Hepatocyte (in vitro differentiated cells): ENCODE results near the gene CAD. TPM values are rescaled to one million over a fixed set of nuclear protein-coding genes. Genes with fewer than 3 reads are reported as not detected.
"Not testable (repeated sequence)": the region's sequence is repeated elsewhere in the genome, so short reads cannot be mapped to it uniquely, and the experiment has no call there.

Source experiments
- DNase-seq: peaks from one replicate; pipeline ENCODE4 v3.0.0-alpha.2; 2016; ENCODE audit warnings: low spot score
- H2AFZ ChIP-seq: fragments of 200-600 bp; sonication (generic); 2 replicates; pipeline ENCODE4 v1.6.0; 2016; ENCODE audit warnings: antibody characterized with exemption, mild to moderate bottlenecking
- H3K27ac ChIP-seq: fragments of 200-600 bp; sonication (generic); 2 replicates; pipeline ENCODE4 v1.5.1; 2016; ENCODE audit warnings: mild to moderate bottlenecking
- H3K27me3 ChIP-seq: fragments of 200-600 bp; sonication (generic); 2 replicates; pipeline ENCODE4 v1.6.1; 2016
- H3K36me3 ChIP-seq: fragments of 200-600 bp; sonication (generic); replicated peaks from 2 replicates; pipeline ENCODE4 v1.5.1; 2016; ENCODE audit warnings: low read depth; ENCODE audit not compliant: insufficient read depth
- H3K4me1 ChIP-seq: fragments of 200-600 bp; sonication (generic); 2 replicates; pipeline ENCODE4 v1.5.1; 2016; ENCODE audit warnings: mild to moderate bottlenecking, moderate library complexity; ENCODE audit not compliant: insufficient read depth
- H3K4me2 ChIP-seq: fragments of 200-600 bp; sonication (generic); 2 replicates; pipeline ENCODE4 v1.6.0; 2016
- H3K4me3 ChIP-seq: fragments of 200-600 bp; sonication (generic); 2 replicates; pipeline ENCODE4 v1.5.1; 2016; ENCODE audit warnings: mild to moderate bottlenecking
- H3K79me2 ChIP-seq: fragments of 200-600 bp; sonication (generic); 2 replicates; pipeline ENCODE4 v1.6.0; 2017; ENCODE audit warnings: mild to moderate bottlenecking
- H3K9me2 ChIP-seq: fragments of 200-600 bp; sonication (generic); replicated peaks from 2 replicates; pipeline ENCODE4 v1.6.0; 2017; ENCODE audit warnings: mild to moderate bottlenecking; ENCODE audit not compliant: insufficient read depth
- H3K9me3 ChIP-seq: fragments of 200-600 bp; sonication (generic); 2 replicates; pipeline ENCODE4 v1.5.1; 2016; ENCODE audit warnings: low read depth, mild to moderate bottlenecking
- H4K20me1 ChIP-seq: fragments of 200-600 bp; sonication (generic); 2 replicates; pipeline ENCODE4 v1.6.0; 2016; ENCODE audit warnings: mild to moderate bottlenecking; ENCODE audit not compliant: insufficient read depth, poor library complexity, severe bottlenecking
- CTCF ChIP-seq: fragments of 200-600 bp; sonication (generic); IDR thresholded peaks from 2 replicates; pipeline ENCODE4 v1.5.1; 2016; ENCODE audit warnings: antibody characterized with exemption, mild to moderate bottlenecking; ENCODE audit not compliant: poor library complexity
- EZH2 ChIP-seq: fragments of 200-600 bp; sonication (generic); IDR thresholded peaks from 2 replicates; pipeline ENCODE4 v1.6.1; 2016; ENCODE audit warnings: antibody characterized with exemption, mild to moderate bottlenecking, borderline replicate concordance
- EZH2phosphoT487 ChIP-seq: fragments of 200-600 bp; sonication (generic); IDR thresholded peaks from one replicate; pipeline ENCODE4 v1.6.1; 2018; ENCODE audit warnings: antibody characterized with exemption, mild to moderate bottlenecking, low read depth, moderate library complexity; ENCODE audit not compliant: unreplicated experiment, severe bottlenecking
- WGBS: methylation state at CpG from one replicate; pipeline ENCODE4 v1.1.6; 2016; ENCODE audit warnings: low lambda C conversion rate; ENCODE audit errors: missing lambda C conversion rate; 5-methylcytosine and 5-hydroxymethylcytosine counted together
- polyA plus RNA-seq: library from polyadenylated mRNA; unstranded; fragments of >200 nt; fragmentation: Nextera tagmentation; extraction: Ambion mirVana; gene quantifications from 2 replicates; pipeline ENCODE4 v1.2.1, GENCODE V29; 2016
- total RNA-seq: library from RNA; depleted of rRNA; stranded (reverse); fragments of >200 nt; gene quantifications from 2 replicates; pipeline ENCODE4 v1.2.3, GENCODE V29; 2014

The CAD gene
- total and polyA plus RNA-seq, 2 experiments from 2014 or later: 16.6 to 20.7 TPM

DNA sequence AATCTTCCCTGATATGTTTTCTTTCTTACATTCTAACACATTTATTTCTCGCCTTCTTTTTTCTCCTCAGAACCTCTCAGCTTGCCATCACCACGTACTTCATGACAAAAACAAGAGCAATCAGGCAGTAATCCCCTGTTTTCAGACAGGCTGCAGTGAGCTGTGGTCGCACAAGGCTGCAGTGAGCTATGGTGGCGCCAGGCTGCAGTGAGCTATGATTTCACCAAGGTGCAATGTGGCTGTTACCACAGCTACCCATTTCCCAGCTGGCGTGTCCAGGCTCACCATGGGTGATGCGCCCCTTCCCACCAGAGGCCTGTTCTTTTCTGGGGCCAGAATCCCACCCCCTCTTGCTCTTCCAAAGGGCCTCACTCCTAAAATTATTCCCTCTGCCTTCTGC is 42.5 kb upstream of the CAD start:
- no peak overlapping the region for H2AFZ ChIP-seq
- TF ChIP-seq EZH2: no peak
- no peak for TF ChIP-seq CTCF
- no peak for TF ChIP-seq EZH2phosphoT487
- H3K79me2 ChIP-seq: no peaks in the 10 kb centered on the region
- no peak overlapping the region for H3K4me3 ChIP-seq
- no peak overlapping the region for H3K4me2 ChIP-seq
- WGBS: 65% methylated on average over 6 of the region's 6 CpGs
- H3K9me2 ChIP-seq: no peaks in the 10 kb centered on the region
- no peaks in the 10 kb centered on the region for H3K9me3 ChIP-seq
- no peaks in the 10 kb centered on the region for H3K36me3 ChIP-seq
- peaks cover 13% of the 10 kb centered on the region for H3K27me3 ChIP-seq
- H3K4me1 ChIP-seq: no peaks in the 10 kb centered on the region
- no peaks in the 10 kb centered on the region for H4K20me1 ChIP-seq
- H3K27ac ChIP-seq: no peak overlapping the region
- DNase-seq: no peak

DNA sequence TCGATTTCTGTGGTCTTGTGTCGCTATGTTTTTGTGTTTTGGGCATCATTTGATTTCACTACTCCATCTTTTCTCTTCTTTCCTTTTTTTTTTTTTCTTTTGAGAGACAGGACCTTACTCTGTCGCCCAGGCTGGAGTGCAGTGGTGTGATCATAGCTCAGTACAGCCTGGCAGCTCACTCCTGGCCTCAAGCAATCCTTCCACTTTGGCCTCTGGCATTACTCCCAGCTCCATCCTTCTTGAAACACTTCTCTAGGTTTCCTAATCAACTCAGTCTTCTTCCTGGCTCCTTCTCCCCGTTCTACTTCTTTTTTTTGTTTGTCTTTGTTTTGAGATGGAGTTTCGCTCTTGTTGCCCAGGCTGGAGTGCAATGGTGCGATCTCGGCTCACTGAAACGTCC is 41.8 kb upstream of the CAD start:
- WGBS: 74% methylated on average over 8 of the region's 8 CpGs
- H3K9me2 ChIP-seq: no peaks in the 10 kb centered on the region
- H4K20me1 ChIP-seq: no peaks in the 10 kb centered on the region
- H3K27me3 ChIP-seq: peaks cover 9% of the 10 kb centered on the region
- no peak overlapping the region for H3K4me2 ChIP-seq
- H3K9me3 ChIP-seq: no peaks in the 10 kb centered on the region
- H2AFZ ChIP-seq: no peak overlapping the region
- no peak for TF ChIP-seq EZH2
- TF ChIP-seq CTCF: no peak
- TF ChIP-seq EZH2phosphoT487: no peak
- no peaks in the 10 kb centered on the region for H3K4me1 ChIP-seq
- no peaks in the 10 kb centered on the region for H3K79me2 ChIP-seq
- H3K4me3 ChIP-seq: no peak overlapping the region
- DNase-seq: no peak
- no peaks in the 10 kb centered on the region for H3K36me3 ChIP-seq
- no peak overlapping the region for H3K27ac ChIP-seq

DNA sequence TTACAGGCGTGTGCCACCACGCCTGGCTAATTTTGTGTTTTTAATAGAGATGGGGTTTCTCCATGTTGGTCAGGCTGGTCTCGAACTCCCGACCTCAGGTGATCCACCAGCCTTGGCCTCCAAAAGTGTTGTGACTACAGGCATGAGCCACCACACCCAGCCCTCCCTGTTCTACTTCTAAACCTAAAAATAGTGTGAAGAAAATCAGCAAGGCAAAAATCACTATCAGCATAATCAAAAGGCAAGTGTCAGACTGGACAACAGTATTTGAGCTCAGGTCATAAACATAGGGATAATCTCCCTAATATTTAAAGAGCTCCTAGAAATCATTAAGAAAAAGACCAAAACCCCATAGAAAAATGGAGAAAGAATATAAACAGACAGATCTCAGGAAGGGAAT is 41.4 kb upstream of the CAD start:
- H3K27me3 ChIP-seq, H3K36me3 ChIP-seq, H3K9me3 ChIP-seq, H3K4me3 ChIP-seq, H3K79me2 ChIP-seq, H2AFZ ChIP-seq, H3K9me2 ChIP-seq, H4K20me1 ChIP-seq, H3K27ac ChIP-seq, DNase-seq, H3K4me1 ChIP-seq, H3K4me2 ChIP-seq: not testable (repeated sequence)
- WGBS: 86% methylated on average over 4 of the region's 4 CpGs

DNA sequence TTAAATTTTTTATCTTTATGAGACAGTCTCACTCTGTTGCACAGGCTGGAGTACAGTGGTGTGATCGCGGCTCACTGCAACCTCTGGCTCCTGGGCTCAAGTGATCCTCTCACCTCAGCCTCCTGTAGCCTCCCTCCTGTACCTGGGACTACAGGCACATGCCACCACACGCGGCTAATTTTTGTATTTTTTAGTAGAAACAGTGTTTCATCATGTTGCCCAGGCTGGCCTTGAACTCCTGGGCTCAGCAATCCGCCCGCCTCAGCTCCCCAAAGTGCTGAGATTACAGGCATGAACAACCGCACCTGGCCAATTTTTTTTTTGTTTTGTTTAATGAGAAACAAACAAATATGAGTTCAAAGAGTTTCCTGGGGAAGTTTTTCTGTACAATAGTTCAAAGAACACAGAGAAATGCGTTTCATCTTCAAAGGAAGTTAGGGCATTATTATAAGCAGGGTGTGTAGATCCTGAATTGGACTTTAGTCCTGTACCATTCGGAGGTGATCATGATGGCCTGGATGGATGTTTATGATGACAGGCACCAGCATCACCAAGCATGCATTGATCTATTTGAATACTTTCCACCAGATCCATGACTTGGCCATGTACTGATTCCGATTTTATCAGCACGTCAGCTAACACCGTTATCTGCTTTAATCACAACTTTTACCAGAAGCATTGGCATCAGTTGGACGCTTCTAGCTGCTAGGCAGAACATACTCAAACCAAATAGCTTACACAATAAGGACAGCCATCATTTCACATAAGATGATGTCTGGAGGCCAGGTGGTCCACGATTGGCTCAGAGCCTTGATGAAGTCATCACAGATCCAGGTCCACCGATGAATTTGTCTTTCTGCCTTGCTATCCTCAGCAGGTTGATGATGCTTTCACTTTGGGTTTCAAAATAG is 39.5 kb upstream of the CAD start:
- H3K9me3 ChIP-seq: no peaks in the 10 kb centered on the region
- no peak overlapping the region for H3K4me3 ChIP-seq
- no peaks in the 10 kb centered on the region for H3K9me2 ChIP-seq
- H3K27ac ChIP-seq: no peak overlapping the region
- H2AFZ ChIP-seq: no peak overlapping the region
- H3K4me1 ChIP-seq: no peaks in the 10 kb centered on the region
- DNase-seq: no peak
- H3K79me2 ChIP-seq: no peaks in the 10 kb centered on the region
- 85% methylated on average over 15 of the region's 15 CpGs for WGBS
- H3K4me2 ChIP-seq: no peak overlapping the region
- H3K36me3 ChIP-seq: no peaks in the 10 kb centered on the region
- peaks cover 9% of the 10 kb centered on the region for H3K27me3 ChIP-seq
- no peaks in the 10 kb centered on the region for H4K20me1 ChIP-seq
- no peak for TF ChIP-seq EZH2phosphoT487
- no peak for TF ChIP-seq CTCF
- no peak for TF ChIP-seq EZH2
